Measurements from ENCODE around the gene MADD.

Gene MADD

DNA sequence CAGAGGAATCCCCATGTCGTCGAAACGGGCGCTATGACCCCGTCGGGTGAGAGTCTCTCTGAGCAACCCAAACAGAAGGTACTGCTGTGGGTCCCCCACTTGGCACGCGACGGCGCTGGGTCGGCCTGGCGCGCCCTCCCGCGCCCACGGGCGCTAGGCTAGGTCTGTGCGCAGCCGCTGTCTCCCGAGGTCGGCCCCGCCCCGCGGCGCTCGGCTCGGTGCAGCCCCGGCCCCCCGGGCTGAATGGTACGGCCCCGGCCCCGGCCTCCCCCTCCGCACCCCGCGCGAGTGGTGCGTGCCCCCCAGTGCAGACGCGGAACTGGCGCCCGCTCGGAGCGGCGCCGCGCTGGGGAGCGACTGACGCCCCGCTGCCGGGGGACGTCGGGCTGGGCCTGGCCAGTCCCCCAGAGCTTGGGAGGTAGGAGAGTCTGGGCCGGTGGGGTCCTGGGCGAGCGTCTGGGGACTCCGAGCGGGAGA, at the start of gene MADD:
MADD (plus strand) TSS at position 305 of the 477 bp plus-strand sequence.
- peak; percentile 96 for DNase-seq

DNA sequence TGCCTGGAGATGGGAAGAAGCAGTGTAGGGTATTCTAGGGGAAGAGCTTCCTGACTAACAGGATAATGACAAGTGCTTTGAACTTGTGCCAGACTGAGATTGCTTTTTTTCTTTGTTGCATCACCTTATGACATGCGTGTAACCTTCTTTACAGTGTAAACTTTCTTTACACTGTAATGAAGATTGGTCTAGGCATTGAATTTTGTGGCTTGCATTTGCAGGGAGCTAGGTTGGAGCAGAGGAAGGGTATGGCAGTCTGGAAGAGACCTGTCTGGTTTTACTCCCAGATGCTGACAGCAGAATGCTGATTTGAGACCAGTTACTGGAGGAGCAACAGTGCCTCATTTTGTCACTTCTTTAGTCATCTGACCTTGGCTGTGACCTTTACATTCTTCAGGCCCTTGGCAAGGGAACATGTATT, 49.5 kb upstream of the MADD start:
- no peak for DNase-seq

GRCh38 chr11:47222696-47223095, 47.2 kb upstream of the MADD start:
- DNase-seq, result no peak

DNA sequence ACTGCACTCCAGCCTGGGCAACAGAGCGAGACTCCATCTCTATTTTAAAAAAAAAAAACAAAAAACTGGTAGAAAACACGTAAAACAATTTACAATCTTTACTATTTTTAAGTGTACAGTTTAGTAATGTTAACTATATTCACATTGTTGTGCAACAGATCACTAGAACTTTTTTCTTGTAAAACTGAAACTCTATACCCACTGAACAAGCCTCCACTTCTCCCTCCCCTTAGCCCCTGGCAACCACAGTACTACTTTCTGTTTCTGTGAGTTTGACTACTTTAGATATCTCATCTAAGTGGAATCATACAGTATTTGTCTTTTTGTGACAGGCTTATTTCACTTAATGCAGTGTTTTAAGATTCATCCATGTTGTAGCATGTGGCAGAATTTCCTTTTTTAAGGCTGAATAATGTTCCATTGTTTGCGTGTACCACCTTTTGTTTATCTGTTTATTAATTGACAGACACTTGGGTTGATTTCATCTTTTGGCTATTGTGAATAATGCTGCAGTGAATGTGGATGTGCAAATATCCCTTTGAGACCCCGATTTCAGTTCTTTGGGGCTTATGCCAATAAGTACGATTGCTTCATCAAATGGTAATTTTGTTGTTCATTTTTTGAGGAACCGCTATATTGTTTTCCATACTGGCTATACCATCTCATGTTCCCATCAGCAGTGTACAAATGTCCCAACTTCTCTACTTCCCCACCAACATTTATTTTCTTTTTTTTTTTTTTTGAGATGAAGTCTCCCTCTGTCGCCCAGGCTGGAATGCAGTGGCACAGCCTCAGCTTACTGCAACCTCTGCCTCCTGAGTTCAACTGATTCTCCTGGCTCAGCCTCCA, 44.2 kb upstream of the MADD start:
- DNase-seq, result no peak

GRCh38 chr11:47229161-47229560, 40.8 kb upstream of the MADD start:
- DNase-seq, result no peak

- no peak for DNase-seq
Observed at GRCh38 chr11:47233051-47233450, 36.9 kb upstream of the MADD start.

DNA sequence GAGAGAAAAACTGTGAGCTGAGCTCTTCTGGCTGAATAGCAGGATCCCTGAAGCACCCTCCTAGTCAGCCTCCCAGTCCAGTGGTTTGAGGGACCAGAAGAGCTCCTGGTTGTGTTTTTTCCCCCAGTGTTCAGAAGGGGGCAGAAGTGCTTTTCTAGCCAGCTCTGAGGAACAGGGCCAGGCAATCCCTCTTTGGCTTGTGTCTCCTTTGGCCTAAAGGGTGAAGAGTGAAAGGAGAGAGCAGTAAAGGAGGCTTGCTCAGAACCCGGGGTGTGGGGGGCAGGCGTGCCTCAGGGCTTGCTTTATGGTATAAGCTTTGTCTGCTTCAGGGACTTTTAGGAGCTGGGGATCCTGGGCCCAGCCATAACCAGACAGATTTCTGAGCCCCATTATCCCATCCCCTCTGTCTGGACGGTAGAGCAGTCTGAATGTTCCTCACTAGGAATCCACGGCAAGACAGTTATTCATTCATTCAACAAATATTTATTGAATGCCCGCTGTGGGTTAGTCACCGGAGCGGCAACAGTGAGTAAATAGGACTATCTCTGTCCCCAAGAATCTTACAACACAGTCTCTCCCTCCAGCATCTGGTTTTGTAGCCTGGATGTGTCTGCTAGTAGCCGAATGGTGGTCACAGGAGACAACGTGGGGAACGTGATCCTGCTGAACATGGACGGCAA, 35.8 kb upstream of the MADD start:
- DNase-seq, result peak; percentile 27

GRCh38 chr11:47234669-47235100, 35.2 kb upstream of the MADD start:
- DNase-seq, result no peak

DNA sequence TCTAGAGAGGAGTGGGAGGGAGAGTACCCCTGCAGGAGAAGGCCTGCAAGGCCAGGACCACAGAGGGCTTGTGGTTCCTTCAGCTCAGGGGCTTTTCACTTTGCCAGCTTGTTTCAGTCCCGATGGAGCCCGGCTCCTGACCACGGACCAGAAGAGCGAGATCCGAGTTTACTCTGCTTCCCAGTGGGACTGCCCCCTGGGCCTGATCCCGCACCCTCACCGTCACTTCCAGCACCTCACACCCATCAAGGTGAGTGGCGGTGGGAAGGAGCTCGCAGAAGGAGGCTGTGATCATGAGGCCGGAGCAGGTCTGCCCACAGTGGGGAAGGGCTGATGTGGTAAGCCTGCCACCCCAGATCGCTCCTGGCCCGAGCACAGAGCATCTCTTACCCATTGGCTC, 34.8 kb upstream of the MADD start:
- DNase-seq, result no peak

- peak; percentile 35 for DNase-seq
Observed at GRCh38 chr11:47236482-47236881, 33.5 kb upstream of the MADD start.

DNA sequence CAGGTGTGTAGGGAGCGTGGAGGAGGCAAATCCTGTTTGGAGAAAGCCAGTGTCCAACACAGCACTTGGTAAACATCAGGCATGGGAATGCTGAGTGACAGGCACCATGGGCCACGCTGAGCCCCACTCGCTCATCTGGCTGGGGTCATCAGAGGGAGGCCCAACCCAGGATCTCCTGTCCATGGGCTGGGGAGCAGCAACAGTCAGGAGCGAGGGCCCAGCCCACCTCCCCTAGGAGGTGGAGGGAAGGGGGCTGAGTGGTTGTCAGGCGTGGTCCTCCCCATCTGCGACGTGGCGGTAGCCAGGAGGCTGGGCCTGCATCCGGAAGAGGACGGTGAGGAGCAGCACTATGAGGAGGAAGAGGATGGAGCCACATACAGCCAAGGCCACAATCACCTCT, 30.1 kb upstream of the MADD start:
- no peak for DNase-seq

GRCh38 chr11:47241841-47242301, 28.1 kb upstream of the MADD start:
- DNase-seq, result no peak

DNA sequence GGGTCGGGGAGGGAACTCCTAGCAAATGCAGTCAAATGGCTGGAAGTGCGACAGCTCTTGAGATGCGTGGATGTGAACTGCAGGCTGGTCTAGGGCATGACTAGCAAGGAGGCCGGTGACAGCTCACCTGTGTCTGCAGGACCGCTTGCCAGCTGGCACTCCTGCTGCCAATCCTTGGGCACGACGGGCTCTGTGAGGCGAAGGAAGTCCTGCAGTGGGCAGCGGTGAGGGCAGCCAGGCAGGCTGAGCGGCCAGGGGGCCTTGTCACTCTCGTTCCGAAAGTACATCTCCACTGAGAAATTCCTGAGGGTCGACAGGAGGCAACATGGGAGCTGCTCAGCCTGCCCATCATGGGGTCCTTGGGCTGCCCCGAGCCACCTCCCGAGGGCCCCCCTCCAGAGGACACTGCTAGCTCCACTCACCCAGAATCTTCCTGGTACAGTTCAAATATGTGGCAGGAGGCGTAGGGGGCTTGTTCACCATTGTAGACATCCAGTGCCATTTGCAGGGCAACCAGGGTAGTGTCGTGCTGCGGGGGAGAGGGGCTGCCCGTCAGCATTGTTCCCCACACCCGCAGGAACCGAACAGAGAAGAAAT, 27.2 kb upstream of the MADD start:
- DNase-seq, result no peak

- DNase-seq, result no peak
Observed at GRCh38 chr11:47243454-47243853, 26.5 kb upstream of the MADD start.

- no peak for DNase-seq
Observed at GRCh38 chr11:47244448-47245350, 25.2 kb upstream of the MADD start.

- no peak for DNase-seq
Observed at GRCh38 chr11:47245611-47246357, 24.1 kb upstream of the MADD start.

DNA sequence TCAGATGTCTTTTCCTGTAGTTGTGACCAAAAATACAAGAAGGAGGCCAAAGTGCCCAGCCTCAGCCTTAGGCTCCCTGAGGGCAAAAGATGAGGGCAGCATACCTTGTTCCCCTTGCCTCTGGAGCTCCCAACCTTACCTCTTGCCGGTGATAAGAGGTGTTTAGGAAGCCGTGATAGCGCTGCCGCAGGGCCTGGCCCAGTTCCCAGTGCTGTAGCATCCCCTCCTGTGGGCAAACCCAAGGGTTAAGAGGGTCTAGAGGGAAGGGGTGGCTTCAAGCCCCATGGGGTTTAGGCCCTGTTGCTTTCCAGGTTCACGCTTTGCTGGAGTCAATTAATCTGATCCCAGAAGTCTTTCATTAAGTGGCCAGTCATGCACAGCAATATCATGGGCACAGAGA, 22.4 kb upstream of the MADD start:
- no peak for DNase-seq

DNA sequence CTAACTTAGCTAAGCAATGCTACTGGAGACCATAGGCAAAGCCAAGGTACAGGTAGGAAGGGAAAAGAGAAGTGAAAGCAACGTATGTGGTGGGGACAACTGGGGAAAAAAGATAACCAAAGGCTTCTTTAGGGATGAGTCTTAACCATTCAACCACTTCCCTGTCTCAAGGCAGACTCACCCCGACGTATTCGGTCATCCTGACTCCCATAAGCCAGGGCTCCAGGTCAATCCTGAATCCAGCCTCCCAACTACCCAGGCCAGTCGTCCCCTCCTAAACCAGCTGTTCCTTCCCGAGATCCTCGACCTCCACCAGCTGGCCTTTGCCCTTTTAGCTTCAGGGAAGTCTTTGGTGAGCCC, 21.6 kb upstream of the MADD start:
- peak; percentile 44 for DNase-seq

DNA sequence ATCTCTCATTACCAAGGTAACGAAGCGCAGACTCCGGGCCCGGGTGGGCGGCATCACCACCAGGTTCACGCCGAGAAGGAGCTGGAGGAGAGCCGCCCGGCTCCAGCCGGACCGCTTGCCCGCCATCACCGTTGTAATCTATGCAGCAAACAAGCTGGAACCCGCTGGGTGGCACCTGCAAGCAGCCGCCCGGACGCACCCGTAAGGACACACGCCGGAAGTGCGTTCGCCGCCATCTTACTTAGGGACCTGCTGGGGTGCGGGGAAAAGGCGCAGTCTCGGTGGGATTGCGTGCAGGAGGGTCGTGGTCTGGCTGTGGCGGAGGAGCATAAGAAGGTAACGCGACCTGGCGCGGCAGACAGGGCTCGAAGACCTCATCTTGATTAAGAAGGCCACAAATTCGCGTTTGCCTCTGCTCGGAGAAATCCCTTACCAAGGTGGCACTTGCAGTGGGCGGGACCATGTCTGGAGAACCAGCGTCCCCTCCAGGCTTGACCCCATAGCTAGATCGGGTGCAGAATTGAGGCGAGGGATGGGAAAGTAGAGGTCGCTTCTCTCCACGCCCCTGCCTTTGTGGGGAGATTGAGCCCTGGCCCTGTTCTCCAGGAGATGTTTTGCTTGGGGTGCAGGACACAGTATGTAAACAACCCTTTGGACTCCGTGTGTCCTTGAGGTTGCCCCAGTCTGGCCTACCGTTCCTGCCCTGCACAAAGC, 21.1 kb upstream of the MADD start, which contains the start of gene ACP2:
ACP2 (minus strand) TSS at position 151 of the 714 bp plus-strand sequence; CDS start at position 126, 25 bp downstream.
- DNase-seq, result peak; percentile 96

DNA sequence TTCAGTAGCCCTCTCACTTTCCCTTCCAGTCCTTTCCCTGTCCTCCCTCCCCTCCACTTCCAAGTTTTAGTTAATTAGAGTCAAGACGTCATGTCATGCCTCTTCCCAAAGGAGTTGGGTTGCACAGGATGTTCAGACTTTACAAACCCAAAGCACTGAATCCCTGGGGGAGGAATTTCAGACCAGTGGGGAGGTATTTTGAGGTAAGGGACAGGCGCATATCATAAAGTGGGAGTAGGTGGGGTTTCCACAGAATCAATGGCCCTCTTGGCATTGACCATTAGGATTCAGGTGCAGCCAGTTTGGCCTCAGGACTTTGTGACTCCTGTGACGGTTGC, 20.6 kb upstream of the MADD start:
- DNase-seq, result no peak

DNA sequence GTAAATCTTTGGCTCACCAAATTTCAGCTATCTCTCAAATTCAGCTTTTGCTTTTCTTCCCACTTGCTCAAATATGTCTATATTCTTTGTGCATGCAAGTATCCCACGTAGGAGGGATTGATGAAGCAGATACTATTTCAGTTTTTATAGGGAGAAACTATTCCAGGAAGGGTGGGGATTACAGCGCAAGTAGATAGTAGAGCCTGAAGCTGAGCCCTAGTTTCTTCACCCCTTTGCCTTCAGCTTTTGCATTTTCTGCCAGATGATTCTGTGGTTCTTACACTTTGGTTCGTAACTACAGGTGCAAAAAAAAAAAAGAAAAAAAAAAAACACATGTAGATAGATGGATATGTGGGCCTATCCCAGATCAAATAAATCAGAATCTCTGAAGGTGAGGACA, 18.2 kb upstream of the MADD start:
- DNase-seq, result no peak

All from RPMI8226 (cell line).